SK-N-SH treated with all-trans-retinoic acid at 6 μM for 48 hours (cell line): Measurements from ENCODE around the gene ZBTB16.

Source experiments
- ATAC-seq: fragments of 200-7000 bp; cut with Tn5 transposase; 3 replicates; pipeline ENCODE4 v1.9.1; 2020; ENCODE audit warnings: mild to moderate bottlenecking, moderate library complexity
- ARNTL ChIP-seq: fragments of 450-650 bp; formaldehyde crosslinking; IDR thresholded peaks from 2 replicates; pipeline ENCODE4 v1.5.0; 2020; ENCODE audit warnings: low read depth, mild to moderate bottlenecking, moderate library complexity, borderline replicate concordance
- BACH2 ChIP-seq: fragments of 250-450 bp; sonication (Bioruptor Pico); IDR thresholded peaks from 2 replicates; pipeline ENCODE4 v1.9.0; 2021; ENCODE audit warnings: mild to moderate bottlenecking, borderline replicate concordance
- ESRRG ChIP-seq: fragments of 250-450 bp; sonication (Bioruptor Pico); IDR thresholded peaks from 2 replicates; pipeline ENCODE4 v1.6.1; 2021; ENCODE audit warnings: mild to moderate bottlenecking
- GLIS3 ChIP-seq: fragments of 250-450 bp; sonication (Bioruptor Pico); IDR thresholded peaks from 2 replicates; pipeline ENCODE4 v1.5.0; 2020; ENCODE audit warnings: mild to moderate bottlenecking, moderate library complexity
- OSR1 ChIP-seq: fragments of 250-450 bp; sonication (Bioruptor Pico); IDR thresholded peaks from 2 replicates; pipeline ENCODE4 v1.8.0; 2022; ENCODE audit warnings: moderate library complexity, mild to moderate bottlenecking, inconsistent platforms
- PPARA ChIP-seq: fragments of 250-450 bp; sonication (Bioruptor Pico); IDR thresholded peaks from 2 replicates; pipeline ENCODE4 v1.5.0; 2020; ENCODE audit warnings: mild to moderate bottlenecking, borderline replicate concordance
- RARB ChIP-seq: fragments of 250-450 bp; sonication (Bioruptor Pico); IDR thresholded peaks from 2 replicates; pipeline ENCODE4 v1.8.0; 2021; ENCODE audit warnings: mild to moderate bottlenecking, moderate library complexity
- TCF4 ChIP-seq: fragments of 250-450 bp; sonication (Bioruptor Pico); IDR thresholded peaks from 2 replicates; pipeline ENCODE4 v1.8.0; 2021; ENCODE audit warnings: mild to moderate bottlenecking, moderate library complexity, borderline replicate concordance
- TOX ChIP-seq: fragments of 250-450 bp; sonication (Bioruptor Pico); IDR thresholded peaks from 2 replicates; pipeline ENCODE4 v1.8.0; 2021; ENCODE audit warnings: mild to moderate bottlenecking, moderate library complexity, borderline replicate concordance
- ZC3H10 ChIP-seq: fragments of 250-450 bp; sonication (Bioruptor Pico); IDR thresholded peaks from 2 replicates; pipeline ENCODE4 v1.5.1; 2021; ENCODE audit warnings: mild to moderate bottlenecking, moderate library complexity
- ZFP3 ChIP-seq: fragments of 250-450 bp; sonication (Bioruptor Pico); IDR thresholded peaks from 2 replicates; pipeline ENCODE4 v1.5.0; 2020; ENCODE audit warnings: mild to moderate bottlenecking, moderate library complexity
- ZFP30 ChIP-seq: fragments of 450-650 bp; formaldehyde crosslinking; IDR thresholded peaks from 2 replicates; pipeline ENCODE4 v1.5.0; 2022; ENCODE audit warnings: mild to moderate bottlenecking, moderate library complexity
- ZNF565 ChIP-seq: fragments of 450-650 bp; formaldehyde crosslinking; conservative IDR thresholded peaks from 2 replicates; pipeline ENCODE4 v1.5.0; 2020; ENCODE audit warnings: low read depth, mild to moderate bottlenecking, moderate library complexity
- ZNF70 ChIP-seq: fragments of 450-650 bp; formaldehyde crosslinking; IDR thresholded peaks from 2 replicates; pipeline ENCODE4 v1.5.0; 2020; ENCODE audit warnings: mild to moderate bottlenecking, moderate library complexity
- TF ChIP-seq, protein P1 (sequence below): fragments of 250-450 bp; sonication (Bioruptor Pico); IDR thresholded peaks from 2 replicates; pipeline ENCODE4 v1.8.0; 2020; ENCODE audit warnings: mild to moderate bottlenecking, moderate library complexity, borderline replicate concordance
- TF ChIP-seq, protein P2 (sequence below): fragments of 250-450 bp; sonication (Bioruptor Pico); IDR thresholded peaks from 2 replicates; pipeline ENCODE4 v1.5.1; 2021; ENCODE audit warnings: mild to moderate bottlenecking, moderate library complexity
- TF ChIP-seq, protein P3 (sequence below): fragments of 250-450 bp; sonication (Bioruptor Pico); IDR thresholded peaks from 2 replicates; pipeline ENCODE4 v1.5.0; 2020; ENCODE audit warnings: mild to moderate bottlenecking, moderate library complexity
- TF ChIP-seq, protein P4 (sequence below): fragments of 250-450 bp; sonication (Bioruptor Pico); IDR thresholded peaks from 2 replicates; pipeline ENCODE4 v1.5.1; 2020; ENCODE audit warnings: low read depth, mild to moderate bottlenecking, moderate library complexity

ZBTB16 gene

DNA sequence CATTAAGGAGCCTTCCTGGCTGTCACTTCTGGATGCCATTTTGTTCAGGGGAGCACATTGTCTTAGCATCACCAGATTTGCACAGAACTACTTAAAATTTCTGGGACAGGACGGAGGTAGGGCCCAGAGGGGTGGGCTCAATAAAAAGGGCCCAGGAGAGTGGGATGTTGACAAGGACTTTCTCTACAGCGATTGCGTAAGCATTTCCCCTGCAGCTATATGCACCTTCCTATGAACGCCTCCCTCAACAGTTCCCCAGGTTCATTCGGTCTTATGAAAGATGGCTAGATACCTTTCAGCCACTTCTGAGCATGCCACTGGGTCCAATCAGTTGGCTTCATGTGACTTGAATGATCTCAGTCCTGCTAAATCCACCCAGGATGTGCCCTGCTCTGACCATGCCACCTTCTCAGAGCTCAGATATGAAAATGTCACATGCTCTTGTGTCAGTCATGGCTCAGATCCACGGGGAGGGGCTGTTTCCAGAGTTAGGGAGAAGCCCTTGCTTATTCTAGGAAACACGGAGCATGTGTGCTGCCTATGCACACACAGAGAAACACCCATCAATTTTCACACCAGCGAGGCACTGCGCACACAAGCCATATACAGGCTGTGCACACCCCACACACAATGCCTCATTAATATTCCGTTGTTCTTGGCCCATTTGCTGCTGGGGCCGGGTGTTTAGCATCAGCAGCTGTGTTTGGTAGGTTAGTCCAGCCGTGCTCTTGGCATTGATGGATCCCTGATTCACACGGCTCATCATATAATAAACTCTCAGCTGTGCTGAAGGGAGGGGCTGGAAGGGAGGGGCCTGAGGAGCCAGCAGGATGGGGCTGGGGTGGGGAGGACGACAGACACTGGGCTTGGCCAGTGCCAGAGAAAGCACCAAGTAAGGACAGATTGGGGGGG, 184.2 kb downstream of the ZBTB16 start:
- no peak for ATAC-seq
- no peak for TF ChIP-seq ZC3H10 (CRISPR knock-in tag)

DNA sequence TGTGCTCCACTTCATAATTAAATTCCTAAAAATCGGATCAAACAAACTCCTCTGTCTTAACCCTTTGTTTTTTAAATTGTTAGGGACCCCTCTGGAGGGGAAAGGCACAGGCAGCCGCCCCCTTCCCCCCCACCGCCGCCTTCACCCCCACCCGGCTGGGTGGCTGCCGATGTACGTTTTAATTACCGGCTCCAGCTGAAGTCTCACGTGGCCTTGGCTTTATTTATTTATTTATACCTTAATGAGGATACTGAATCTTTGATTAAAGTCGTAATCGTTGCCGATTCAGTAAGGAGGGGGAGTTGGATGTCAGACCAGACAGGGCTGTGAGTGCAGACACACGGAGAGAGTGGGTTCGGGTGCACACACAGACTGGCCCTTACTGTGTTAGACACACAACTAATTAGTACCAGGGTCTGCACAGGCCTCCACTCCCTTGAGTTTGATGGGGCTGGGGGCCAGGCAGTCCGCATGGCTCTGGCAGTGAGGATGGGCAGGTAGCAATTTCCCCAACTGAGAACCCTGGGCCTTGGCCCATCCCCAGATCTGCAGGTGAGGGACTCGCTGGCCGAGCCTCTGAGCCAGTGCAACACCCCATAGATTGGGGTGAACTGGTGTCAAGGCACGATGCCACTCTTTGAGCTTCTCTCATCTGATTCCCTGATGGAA, 185.3 kb downstream of the ZBTB16 start:
- TF ChIP-seq BACH2 (CRISPR knock-in tag) (no peak), GLIS3 (no peak), ZFP30 (CRISPR knock-in tag) (no peak), ESRRG (CRISPR knock-in tag) (no peak), ZNF565 (CRISPR knock-in tag) (no peak)
- TF ChIP-seq, protein P1, sequence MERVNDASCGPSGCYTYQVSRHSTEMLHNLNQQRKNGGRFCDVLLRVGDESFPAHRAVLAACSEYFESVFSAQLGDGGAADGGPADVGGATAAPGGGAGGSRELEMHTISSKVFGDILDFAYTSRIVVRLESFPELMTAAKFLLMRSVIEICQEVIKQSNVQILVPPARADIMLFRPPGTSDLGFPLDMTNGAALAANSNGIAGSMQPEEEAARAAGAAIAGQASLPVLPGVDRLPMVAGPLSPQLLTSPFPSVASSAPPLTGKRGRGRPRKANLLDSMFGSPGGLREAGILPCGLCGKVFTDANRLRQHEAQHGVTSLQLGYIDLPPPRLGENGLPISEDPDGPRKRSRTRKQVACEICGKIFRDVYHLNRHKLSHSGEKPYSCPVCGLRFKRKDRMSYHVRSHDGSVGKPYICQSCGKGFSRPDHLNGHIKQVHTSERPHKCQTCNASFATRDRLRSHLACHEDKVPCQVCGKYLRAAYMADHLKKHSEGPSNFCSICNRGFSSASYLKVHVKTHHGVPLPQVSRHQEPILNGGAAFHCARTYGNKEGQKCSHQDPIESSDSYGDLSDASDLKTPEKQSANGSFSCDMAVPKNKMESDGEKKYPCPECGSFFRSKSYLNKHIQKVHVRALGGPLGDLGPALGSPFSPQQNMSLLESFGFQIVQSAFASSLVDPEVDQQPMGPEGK (CRISPR knock-in tag): no peak
- ATAC-seq: no peak

DNA sequence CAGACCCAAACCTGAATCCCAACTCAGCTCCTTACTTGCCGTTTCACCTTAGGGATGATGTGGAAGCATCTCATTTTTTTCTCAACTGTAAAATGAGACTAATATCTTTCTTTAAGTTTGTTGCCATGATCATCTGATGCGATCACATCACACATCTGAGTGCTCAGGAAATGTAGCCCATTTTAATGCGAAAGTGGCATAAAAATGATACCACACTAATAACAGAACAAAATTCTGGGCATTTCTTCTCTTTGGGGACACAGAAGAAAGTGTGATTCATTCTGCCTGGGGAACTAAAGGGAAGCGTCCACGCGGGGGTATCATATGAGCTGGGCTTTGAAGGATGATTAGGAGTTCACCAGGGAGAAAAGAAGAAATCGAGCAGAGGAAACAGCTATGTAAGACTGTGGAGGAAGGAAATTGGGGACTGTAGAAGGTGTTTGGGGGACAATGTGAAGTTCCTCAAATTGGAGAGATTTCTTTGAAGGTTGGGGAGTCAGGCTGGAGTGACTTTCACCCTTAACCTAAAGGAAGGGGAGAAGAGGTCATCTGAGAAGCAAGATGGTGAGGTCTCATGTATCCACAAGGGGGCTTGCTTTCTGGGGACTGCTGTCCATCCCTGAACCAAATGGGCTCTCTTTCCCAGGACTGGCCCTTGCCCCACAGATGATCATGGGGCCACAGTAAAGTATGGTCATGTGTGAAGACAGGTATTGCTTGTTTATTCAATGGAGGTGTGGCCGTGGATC, 187.0 kb downstream of the ZBTB16 start:
- ATAC-seq: no peak
- TF ChIP-seq ZFP3 (CRISPR knock-in tag) (peak; percentile 88), ARNTL (CRISPR knock-in tag) (no peak)

DNA sequence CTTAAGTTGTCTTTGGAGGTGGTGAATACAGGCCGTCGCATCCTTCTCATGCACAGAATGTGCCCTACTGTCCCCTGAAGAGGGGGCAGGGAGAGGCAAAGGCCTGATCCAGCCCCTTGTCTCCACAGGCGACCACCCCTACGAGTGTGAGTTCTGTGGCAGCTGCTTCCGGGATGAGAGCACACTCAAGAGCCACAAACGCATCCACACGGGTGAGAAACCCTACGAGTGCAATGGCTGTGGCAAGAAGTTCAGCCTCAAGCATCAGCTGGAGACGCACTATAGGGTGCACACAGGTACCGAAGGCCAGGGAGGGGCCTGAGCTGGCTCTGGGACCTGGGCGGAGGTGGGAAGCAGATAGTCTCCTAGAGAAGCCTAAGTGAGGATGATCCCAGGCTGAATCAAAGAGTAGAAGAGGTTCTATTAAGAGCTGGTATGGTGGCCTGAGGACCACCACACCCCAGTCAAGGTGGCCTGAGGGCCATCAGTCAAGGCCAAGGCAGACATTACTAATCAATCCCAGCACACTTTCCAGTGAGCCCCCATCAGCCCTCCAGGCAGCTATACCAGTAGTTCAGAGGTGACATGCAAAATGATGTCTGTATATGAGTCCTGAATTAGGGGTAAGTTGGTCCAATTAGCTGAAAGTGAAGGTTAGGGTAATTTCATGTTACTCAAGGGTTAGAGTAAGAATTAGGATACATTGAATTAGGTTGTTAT, 187.7 kb downstream of the ZBTB16 start:
- ATAC-seq: no peak
- no peak for TF ChIP-seq OSR1 (CRISPR knock-in tag)
- TF ChIP-seq, protein P2, sequence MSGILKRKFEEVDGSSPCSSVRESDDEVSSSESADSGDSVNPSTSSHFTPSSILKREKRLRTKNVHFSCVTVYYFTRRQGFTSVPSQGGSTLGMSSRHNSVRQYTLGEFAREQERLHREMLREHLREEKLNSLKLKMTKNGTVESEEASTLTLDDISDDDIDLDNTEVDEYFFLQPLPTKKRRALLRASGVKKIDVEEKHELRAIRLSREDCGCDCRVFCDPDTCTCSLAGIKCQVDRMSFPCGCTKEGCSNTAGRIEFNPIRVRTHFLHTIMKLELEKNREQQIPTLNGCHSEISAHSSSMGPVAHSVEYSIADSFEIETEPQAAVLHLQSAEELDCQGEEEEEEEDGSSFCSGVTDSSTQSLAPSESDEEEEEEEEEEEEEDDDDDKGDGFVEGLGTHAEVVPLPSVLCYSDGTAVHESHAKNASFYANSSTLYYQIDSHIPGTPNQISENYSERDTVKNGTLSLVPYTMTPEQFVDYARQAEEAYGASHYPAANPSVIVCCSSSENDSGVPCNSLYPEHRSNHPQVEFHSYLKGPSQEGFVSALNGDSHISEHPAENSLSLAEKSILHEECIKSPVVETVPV (CRISPR knock-in tag): no peak
- TF ChIP-seq ZNF70 (CRISPR knock-in tag): no peak

DNA sequence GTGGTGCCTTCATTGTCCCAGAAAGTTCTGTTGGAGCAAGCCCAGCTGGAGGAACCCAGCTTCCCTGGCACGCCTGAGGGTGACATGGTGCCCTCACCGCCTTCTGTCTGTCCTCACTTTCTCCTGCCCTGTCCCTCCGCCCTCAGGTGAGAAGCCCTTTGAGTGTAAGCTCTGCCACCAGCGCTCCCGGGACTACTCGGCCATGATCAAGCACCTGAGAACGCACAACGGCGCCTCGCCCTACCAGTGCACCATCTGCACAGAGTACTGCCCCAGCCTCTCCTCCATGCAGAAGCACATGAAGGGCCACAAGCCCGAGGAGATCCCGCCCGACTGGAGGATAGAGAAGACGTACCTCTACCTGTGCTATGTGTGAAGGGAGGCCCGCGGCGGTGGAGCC, 190.7 kb downstream of the ZBTB16 start:
- ATAC-seq: no peak
- TF ChIP-seq ARNTL (CRISPR knock-in tag) (no peak), ZNF70 (CRISPR knock-in tag) (no peak), TOX (CRISPR knock-in tag) (no peak), TCF4 (CRISPR knock-in tag) (no peak), ZFP30 (CRISPR knock-in tag) (no peak), GLIS3 (no peak), ZC3H10 (CRISPR knock-in tag) (no peak), RARB (no peak), ESRRG (CRISPR knock-in tag) (no peak), ZFP3 (CRISPR knock-in tag) (no peak), BACH2 (CRISPR knock-in tag) (no peak), ZNF565 (CRISPR knock-in tag) (no peak), OSR1 (CRISPR knock-in tag) (no peak), PPARA (CRISPR knock-in tag) (no peak)
- TF ChIP-seq, protein P3, sequence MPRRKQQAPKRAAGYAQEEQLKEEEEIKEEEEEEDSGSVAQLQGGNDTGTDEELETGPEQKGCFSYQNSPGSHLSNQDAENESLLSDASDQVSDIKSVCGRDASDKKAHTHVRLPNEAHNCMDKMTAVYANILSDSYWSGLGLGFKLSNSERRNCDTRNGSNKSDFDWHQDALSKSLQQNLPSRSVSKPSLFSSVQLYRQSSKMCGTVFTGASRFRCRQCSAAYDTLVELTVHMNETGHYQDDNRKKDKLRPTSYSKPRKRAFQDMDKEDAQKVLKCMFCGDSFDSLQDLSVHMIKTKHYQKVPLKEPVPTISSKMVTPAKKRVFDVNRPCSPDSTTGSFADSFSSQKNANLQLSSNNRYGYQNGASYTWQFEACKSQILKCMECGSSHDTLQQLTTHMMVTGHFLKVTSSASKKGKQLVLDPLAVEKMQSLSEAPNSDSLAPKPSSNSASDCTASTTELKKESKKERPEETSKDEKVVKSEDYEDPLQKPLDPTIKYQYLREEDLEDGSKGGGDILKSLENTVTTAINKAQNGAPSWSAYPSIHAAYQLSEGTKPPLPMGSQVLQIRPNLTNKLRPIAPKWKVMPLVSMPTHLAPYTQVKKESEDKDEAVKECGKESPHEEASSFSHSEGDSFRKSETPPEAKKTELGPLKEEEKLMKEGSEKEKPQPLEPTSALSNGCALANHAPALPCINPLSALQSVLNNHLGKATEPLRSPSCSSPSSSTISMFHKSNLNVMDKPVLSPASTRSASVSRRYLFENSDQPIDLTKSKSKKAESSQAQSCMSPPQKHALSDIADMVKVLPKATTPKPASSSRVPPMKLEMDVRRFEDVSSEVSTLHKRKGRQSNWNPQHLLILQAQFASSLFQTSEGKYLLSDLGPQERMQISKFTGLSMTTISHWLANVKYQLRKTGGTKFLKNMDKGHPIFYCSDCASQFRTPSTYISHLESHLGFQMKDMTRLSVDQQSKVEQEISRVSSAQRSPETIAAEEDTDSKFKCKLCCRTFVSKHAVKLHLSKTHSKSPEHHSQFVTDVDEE (CRISPR knock-in tag): no peak
- TF ChIP-seq, protein P4, sequence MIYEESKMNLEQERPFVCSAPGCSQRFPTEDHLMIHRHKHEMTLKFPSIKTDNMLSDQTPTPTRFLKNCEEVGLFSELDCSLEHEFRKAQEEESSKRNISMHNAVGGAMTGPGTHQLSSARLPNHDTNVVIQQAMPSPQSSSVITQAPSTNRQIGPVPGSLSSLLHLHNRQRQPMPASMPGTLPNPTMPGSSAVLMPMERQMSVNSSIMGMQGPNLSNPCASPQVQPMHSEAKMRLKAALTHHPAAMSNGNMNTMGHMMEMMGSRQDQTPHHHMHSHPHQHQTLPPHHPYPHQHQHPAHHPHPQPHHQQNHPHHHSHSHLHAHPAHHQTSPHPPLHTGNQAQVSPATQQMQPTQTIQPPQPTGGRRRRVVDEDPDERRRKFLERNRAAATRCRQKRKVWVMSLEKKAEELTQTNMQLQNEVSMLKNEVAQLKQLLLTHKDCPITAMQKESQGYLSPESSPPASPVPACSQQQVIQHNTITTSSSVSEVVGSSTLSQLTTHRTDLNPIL (CRISPR knock-in tag): no peak
- TF ChIP-seq, protein P1 (CRISPR knock-in tag): no peak
- TF ChIP-seq, protein P2 (CRISPR knock-in tag): no peak
